Suprapubic skin (tissue), 4 donors: ENCODE measurements around the gene CCDC148. TPM values are rescaled to one million over a fixed set of nuclear protein-coding genes. Genes with fewer than 3 reads are reported as not detected.

Experiments
- DNase-seq, 2 donors: peaks; one replicate each; pipeline ENCODE4 v3.0.0-alpha.2; 2019; ENCODE audit warnings: low spot score in 2 of 2
- H3K27ac ChIP-seq: fragments of 200-600 bp; sonication (generic); one replicate; pipeline ENCODE4 v1.5.1; 2019
- H3K27me3 ChIP-seq: fragments of 200-600 bp; sonication (generic); one replicate; pipeline ENCODE4 v1.5.1; 2019
- H3K36me3 ChIP-seq: fragments of 200-600 bp; sonication (generic); one replicate; pipeline ENCODE4 v1.5.1; 2019
- H3K4me1 ChIP-seq: fragments of 200-600 bp; sonication (generic); one replicate; pipeline ENCODE4 v1.5.1; 2019
- H3K4me3 ChIP-seq: fragments of 200-600 bp; sonication (generic); one replicate; pipeline ENCODE4 v1.5.1; 2019; ENCODE audit warnings: mild to moderate bottlenecking
- H3K9me3 ChIP-seq: fragments of 200-600 bp; sonication (generic); one replicate; pipeline ENCODE4 v1.5.1; 2019
- CTCF ChIP-seq, 2 donors: fragments of 200-600 bp in 1 of 2; fragments of 450-650 bp in 1 of 2; sonication (generic) in 1 of 2; IDR thresholded peaks; one replicate each; pipeline ENCODE4 v1.5.1; 2016 to 2019; ENCODE audit warnings: antibody characterized with exemption in 2 of 2, mild to moderate bottlenecking in 1 of 2, moderate library complexity in 1 of 2
- EP300 ChIP-seq: sonication (generic); formaldehyde crosslinking; IDR thresholded peaks from one replicate; pipeline ENCODE4 v1.6.1; 2017; ENCODE audit warnings: antibody characterized with exemption
- POLR2A ChIP-seq, 2 donors: fragments of 450-650 bp; IDR thresholded peaks; one replicate each; pipeline ENCODE4 v1.6.1; 2017; ENCODE audit warnings: antibody characterized with exemption in 2 of 2, mild to moderate bottlenecking in 2 of 2, moderate library complexity in 2 of 2
- POLR2AphosphoS5 ChIP-seq, 3 donors: sonication (generic); formaldehyde crosslinking; IDR thresholded peaks; one replicate each; pipeline ENCODE4 v1.6.1; 2017; ENCODE audit warnings: antibody characterized with exemption in 3 of 3
- WGBS: methylation state at CpG from one replicate; pipeline ENCODE4 v1.1.5; 2018; 5-methylcytosine and 5-hydroxymethylcytosine counted together
- total RNA-seq, 4 donors: library from RNA; depleted of rRNA; stranded (reverse); fragments of >200 nt; gene quantifications; one replicate each; pipeline ENCODE4 v1.1.0, GENCODE V29; 2016

Gene CCDC148
- total RNA-seq, 4 donors from 2014 or later: 0.29 to 0.72 (median 0.42) TPM; not detected in 1

DNA sequence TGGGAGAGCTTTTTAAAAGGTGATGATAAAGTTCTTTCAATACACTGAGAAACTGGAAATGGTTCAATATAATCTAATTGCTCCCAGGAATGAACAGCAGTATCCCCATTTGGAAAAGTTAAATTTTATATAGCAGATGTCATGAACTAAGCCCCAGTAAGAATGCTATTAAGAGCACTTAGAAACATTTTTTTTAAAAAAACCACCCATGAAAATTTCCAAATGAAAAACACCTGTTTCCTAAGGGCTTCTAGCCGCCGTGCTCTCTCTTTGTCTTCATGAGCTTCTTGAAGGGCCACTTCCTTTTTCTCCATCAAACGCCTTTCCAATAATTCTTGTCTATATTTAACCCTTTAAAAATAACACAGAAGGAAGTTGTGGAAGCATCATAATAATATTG is 277.9 kb downstream of the CCDC148 start:
- no peak for DNase-seq
- TF ChIP-seq POLR2A (IDR thresholded peaks at IDR 0.05) (no peak), CTCF (IDR thresholded peaks at IDR 0.05) (no peak), POLR2AphosphoS5 (IDR thresholded peaks at IDR 0.05) (no peak)
- H3K36me3 ChIP-seq: no peaks in the 10 kb centered on the region
- H3K27ac ChIP-seq: no peak overlapping the region
- peaks cover 2% of the 10 kb centered on the region for H3K4me1 ChIP-seq
- WGBS: 34% methylated on average over 3 of the region's 3 CpGs
- H3K4me3 ChIP-seq: no peak overlapping the region
- no peaks in the 10 kb centered on the region for H3K9me3 ChIP-seq
- H3K27me3 ChIP-seq: no peaks in the 10 kb centered on the region

DNA sequence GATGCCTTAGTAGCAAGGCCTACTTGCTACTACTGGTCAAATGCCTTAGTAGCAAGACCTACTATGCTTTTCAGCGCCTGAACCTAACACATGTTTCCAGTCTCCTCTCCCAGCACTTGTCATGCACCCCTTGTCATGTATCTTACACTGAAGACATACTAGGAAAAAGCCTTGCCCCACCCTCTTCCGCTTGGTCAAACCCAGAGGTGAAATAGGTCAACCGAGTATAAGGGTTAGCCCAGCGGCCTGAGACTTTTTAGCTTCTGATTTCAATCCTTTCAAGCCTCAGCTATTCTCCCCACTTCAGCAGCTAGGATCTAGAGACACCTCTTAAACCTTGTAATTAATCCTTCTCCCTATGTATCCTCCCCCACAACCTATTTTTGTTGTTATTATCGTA is 281.6 kb downstream of the CCDC148 start:
- Histone ChIP-seq H3K4me3 (no peak overlapping the region), H3K36me3 (no peaks in the 10 kb centered on the region), H3K9me3 (no peaks in the 10 kb centered on the region), H3K27me3 (no peaks in the 10 kb centered on the region), H3K4me1 (no peaks in the 10 kb centered on the region), H3K27ac (no peak overlapping the region)
- TF ChIP-seq EP300 (no peak), CTCF (IDR thresholded peaks at IDR 0.05) (no peak), POLR2A (IDR thresholded peaks at IDR 0.05) (no peak), POLR2AphosphoS5 (IDR thresholded peaks at IDR 0.05) (no peak)
- DNase-seq: no peak
- 94% methylated on average over 5 of the region's 5 CpGs for WGBS

DNA sequence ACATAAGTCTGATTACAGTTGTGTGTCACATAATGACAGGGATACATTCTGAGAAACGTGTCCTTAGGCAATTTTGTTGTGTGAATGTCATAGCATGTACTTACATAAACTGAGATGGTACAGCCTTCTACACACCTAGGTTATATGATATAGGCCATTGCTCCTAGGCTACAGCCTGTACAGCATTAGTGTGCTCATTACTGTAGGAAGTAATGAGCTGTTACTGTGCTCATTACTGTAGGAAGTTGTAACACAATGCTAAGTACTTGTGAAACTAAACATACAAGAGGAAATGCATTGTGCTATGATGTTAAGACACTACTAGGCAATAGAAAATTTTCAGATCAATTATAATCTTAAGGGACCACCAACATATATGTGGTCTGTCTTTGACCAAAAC is 282.1 kb downstream of the CCDC148 start:
- H3K4me1 ChIP-seq: no peaks in the 10 kb centered on the region
- no peaks in the 10 kb centered on the region for H3K36me3 ChIP-seq
- H3K27ac ChIP-seq: no peak overlapping the region
- no peak overlapping the region for H3K4me3 ChIP-seq
- TF ChIP-seq POLR2AphosphoS5 (IDR thresholded peaks at IDR 0.05) (no peak), EP300 (no peak), POLR2A (IDR thresholded peaks at IDR 0.05) (no peak), CTCF (IDR thresholded peaks at IDR 0.05) (no peak)
- 60% methylated on average over 1 of the region's 1 CpG for WGBS
- no peaks in the 10 kb centered on the region for H3K27me3 ChIP-seq
- no peaks in the 10 kb centered on the region for H3K9me3 ChIP-seq
- DNase-seq: no peak

- Histone ChIP-seq H3K36me3 (no peaks in the 10 kb centered on the region), H3K4me3 (no peak overlapping the region), H3K27ac (no peak overlapping the region), H3K9me3 (no peaks in the 10 kb centered on the region), H3K4me1 (no peaks in the 10 kb centered on the region), H3K27me3 (no peaks in the 10 kb centered on the region)
- 42% methylated on average over 2 of the region's 2 CpGs for whole genome bisulfite sequencing
- DNase-seq: no peak
- TF ChIP-seq CTCF (IDR thresholded peaks at IDR 0.05) (no peak), POLR2AphosphoS5 (IDR thresholded peaks at IDR 0.05) (no peak), EP300 (no peak), POLR2A (IDR thresholded peaks at IDR 0.05) (no peak)
Measured at GRCh38 chr2:158172719-158173118, 283.8 kb downstream of the CCDC148 start.

- Histone ChIP-seq H3K9me3 (peaks cover 7% of the 10 kb centered on the region), H3K36me3 (no peaks in the 10 kb centered on the region), H3K27me3 (no peaks in the 10 kb centered on the region), H3K27ac (no peak overlapping the region), H3K4me1 (no peaks in the 10 kb centered on the region), H3K4me3 (no peak overlapping the region)
- TF ChIP-seq CTCF (IDR thresholded peaks at IDR 0.05) (no peak), EP300 (no peak), POLR2AphosphoS5 (IDR thresholded peaks at IDR 0.05) (no peak), POLR2A (IDR thresholded peaks at IDR 0.05) (no peak)
- DNase-seq: no peak
Measured at GRCh38 chr2:158154596-158154995, 302.0 kb downstream of the CCDC148 start.
